GM23338 (cell line): Measurements from ENCODE around the gene RBM42. TPM values are rescaled to one million over a fixed set of nuclear protein-coding genes. Genes with fewer than 3 reads are reported as not detected.

ENCODE experiments used
- ATAC-seq: fragments of 200-7000 bp; cut with Tn5 transposase; 3 replicates; pipeline ENCODE4 v1.9.1; 2020
- DNase-seq: peaks from one replicate; pipeline ENCODE4 v3.0.0-alpha.2; 2015; ENCODE audit warnings: low spot score
- H2AFZ ChIP-seq: fragments of 200-600 bp; sonication (generic); 2 replicates; pipeline ENCODE4 v1.8.0; 2016; ENCODE audit warnings: antibody characterized with exemption, mild to moderate bottlenecking, moderate library complexity
- H3F3A ChIP-seq: fragments of 200-600 bp; sonication (generic); replicated peaks from 2 replicates; pipeline ENCODE4 v1.8.0; 2017; ENCODE audit warnings: antibody characterized with exemption, mixed run types, low read depth
- H3K27ac ChIP-seq: fragments of 200-600 bp; sonication (generic); 2 replicates; pipeline ENCODE4 v1.6.1; 2016; ENCODE audit warnings: low read depth
- H3K27me3 ChIP-seq: fragments of 200-600 bp; sonication (generic); 2 replicates; pipeline ENCODE4 v1.8.0; 2016; ENCODE audit warnings: mild to moderate bottlenecking, mixed run types, moderate library complexity; ENCODE audit not compliant: insufficient read depth
- H3K36me3 ChIP-seq: fragments of 200-600 bp; sonication (generic); 2 replicates; pipeline ENCODE4 v1.8.0; 2016; ENCODE audit warnings: mild to moderate bottlenecking; ENCODE audit not compliant: insufficient read depth
- H3K4me1 ChIP-seq: fragments of 200-600 bp; sonication (generic); 2 replicates; pipeline ENCODE4 v1.8.0; 2016; ENCODE audit warnings: mild to moderate bottlenecking, moderate library complexity; ENCODE audit not compliant: insufficient read depth
- H3K4me2 ChIP-seq: fragments of 200-600 bp; sonication (generic); 2 replicates; pipeline ENCODE4 v1.7.1; 2017; ENCODE audit warnings: mixed run types
- H3K4me3 ChIP-seq: fragments of 200-600 bp; sonication (generic); 2 replicates; pipeline ENCODE4 v1.6.1; 2016; ENCODE audit warnings: mixed run types
- H3K79me2 ChIP-seq: fragments of 200-600 bp; sonication (generic); replicated peaks from 2 replicates; pipeline ENCODE4 v1.8.0; 2017; ENCODE audit warnings: mild to moderate bottlenecking; ENCODE audit not compliant: insufficient read depth
- H3K9me2 ChIP-seq: fragments of 200-600 bp; sonication (generic); 2 replicates; pipeline ENCODE4 v1.8.0; 2017; ENCODE audit not compliant: insufficient read depth
- H4K20me1 ChIP-seq: fragments of 200-600 bp; sonication (generic); replicated peaks from 2 replicates; pipeline ENCODE4 v1.8.0; 2017; ENCODE audit warnings: mild to moderate bottlenecking; ENCODE audit not compliant: insufficient read depth
- H3K27ac Mint-ChIP-seq: 2 replicates; pipeline ENCODE4 v1.8.0; 2020; ENCODE audit warnings: inconsistent platforms, mild to moderate bottlenecking, moderate library complexity, mixed read lengths
- H3K27me3 Mint-ChIP-seq: 3 replicates; pipeline ENCODE4 v1.8.0; 2022; ENCODE audit warnings: low read depth, mild to moderate bottlenecking, moderate library complexity, mixed read lengths, inconsistent platforms; ENCODE audit not compliant: insufficient read depth, poor library complexity
- H3K36me3 Mint-ChIP-seq: 3 replicates; pipeline ENCODE4 v1.8.0; 2021; ENCODE audit warnings: low read depth, mild to moderate bottlenecking, inconsistent platforms, moderate library complexity, mixed read lengths
- H3K4me1 Mint-ChIP-seq: 3 replicates; pipeline ENCODE4 v1.8.0; 2020; ENCODE audit warnings: mild to moderate bottlenecking, inconsistent platforms, mixed read lengths
- H3K4me3 Mint-ChIP-seq: 3 replicates; pipeline ENCODE4 v1.8.0; 2021; ENCODE audit warnings: moderate library complexity, mild to moderate bottlenecking, inconsistent platforms, mixed read lengths
- H3K9me3 Mint-ChIP-seq: 3 replicates; pipeline ENCODE4 v1.8.0; 2020; ENCODE audit warnings: moderate library complexity, mild to moderate bottlenecking, inconsistent platforms, mixed read lengths
- EZH2 ChIP-seq: fragments of 200-600 bp; sonication (generic); IDR thresholded peaks from one replicate; pipeline ENCODE4 v1.8.0; 2017; ENCODE audit warnings: antibody characterized with exemption, mild to moderate bottlenecking, low read depth; ENCODE audit not compliant: unreplicated experiment
- EZH2phosphoT487 ChIP-seq: fragments of 200-600 bp; sonication (generic); IDR thresholded peaks from one replicate; pipeline ENCODE4 v1.8.1; 2018; ENCODE audit warnings: antibody characterized with exemption; ENCODE audit not compliant: unreplicated experiment
- JUNB ChIP-seq: IDR thresholded peaks from one replicate; pipeline ENCODE4 v1.6.1; 2016; ENCODE audit warnings: antibody characterized with exemption; ENCODE audit not compliant: unreplicated experiment
- POLR2AphosphoS5 ChIP-seq: IDR thresholded peaks from 2 replicates; pipeline ENCODE4 v1.6.1; 2016; ENCODE audit warnings: antibody characterized with exemption, low read depth
- STAT1 ChIP-seq: IDR thresholded peaks from one replicate; pipeline ENCODE4 v1.6.1; 2016; ENCODE audit warnings: antibody characterized with exemption; ENCODE audit not compliant: unreplicated experiment
- ZNF114 ChIP-seq: fragments of 250-450 bp; sonication (Bioruptor Pico); IDR thresholded peaks from 2 replicates; pipeline ENCODE4 v1.5.0; 2020; ENCODE audit warnings: mild to moderate bottlenecking, moderate library complexity
- ZNF331 ChIP-seq: fragments of 250-450 bp; sonication (Bioruptor Pico); IDR thresholded peaks from 2 replicates; pipeline ENCODE4 v1.5.0; 2020; ENCODE audit warnings: low read depth, mild to moderate bottlenecking, moderate library complexity
- polyA plus RNA-seq: library from polyadenylated mRNA; unstranded; fragments of >200 nt; fragmentation: Nextera tagmentation; extraction: Ambion mirVana; gene quantifications from 2 replicates; pipeline ENCODE4 v1.2.1, GENCODE V29; 2016
- total RNA-seq: library from RNA; depleted of rRNA; stranded (reverse); fragments of >200 nt; shearing (Covaris generic); gene quantifications from 2 replicates; pipeline ENCODE4 v1.2.3, GENCODE V29; 2014
- TF ChIP-seq, protein P1 (sequence below), 2 experiments: fragments of 200-600 bp in 1 of 2; sonication (generic) in 1 of 2; conservative IDR thresholded peaks; 2 replicates each; pipeline versions ENCODE4 v1.5.1 to v1.6.1; 2016 to 2017; ENCODE audit warnings: antibody characterized with exemption in 2 of 2, low read depth in 2 of 2, mild to moderate bottlenecking in 2 of 2, moderate library complexity in 1 of 2
- TF ChIP-seq, protein P2 (sequence below): IDR thresholded peaks from one replicate; pipeline ENCODE4 v1.6.1; 2018; ENCODE audit warnings: antibody characterized with exemption; ENCODE audit not compliant: unreplicated experiment

RBM42 gene
- total and polyA plus RNA-seq, 2 experiments from 2014 or later: 74.7 to 82.9 TPM

DNA sequence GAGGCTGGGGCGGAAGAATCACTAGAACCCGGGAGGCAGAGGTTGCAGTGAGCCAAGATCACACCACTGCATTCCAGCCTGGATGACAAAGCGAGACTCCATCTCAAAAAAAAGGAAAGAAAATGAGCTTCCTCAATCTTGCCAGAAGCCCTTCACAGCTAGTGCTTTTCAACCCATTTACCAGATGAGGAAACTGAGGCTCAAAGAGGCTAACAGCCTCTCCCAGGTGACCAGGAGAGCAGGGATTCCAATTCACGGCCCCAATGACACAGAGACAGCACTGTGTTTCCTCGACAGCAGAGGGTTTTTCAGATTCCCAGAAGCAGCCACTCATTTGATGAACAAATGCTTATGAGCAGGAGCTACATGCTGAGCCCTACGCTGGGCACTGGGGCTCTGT lies 40.7 kb downstream of the RBM42 start:
- H3K27me3 Mint-ChIP-seq: peaks cover 11% of the 10 kb centered on the region
- Histone ChIP-seq H3K36me3 (no peaks in the 10 kb centered on the region), H3K27me3 (no peaks in the 10 kb centered on the region), H3F3A (0 out of 2 replicates have a peak, but pooled peaks cover 3% of the 10 kb centered on the region), H2AFZ (no peak overlapping the region), H3K4me1 (no peaks in the 10 kb centered on the region; the same call in 1 of the 2 replicates), H3K27ac (no peak overlapping the region), H3K79me2 (no peaks in the 10 kb centered on the region), H3K4me2 (no peak overlapping the region), H3K9me2 (no peaks in the 10 kb centered on the region), H4K20me1 (no peaks in the 10 kb centered on the region), H3K4me3 (no peak overlapping the region)
- H3K36me3 Mint-ChIP-seq: no peaks in the 10 kb centered on the region
- H3K27ac Mint-ChIP-seq: no peak overlapping the region
- ATAC-seq (no peak), DNase-seq (no peak)
- no peak overlapping the region for H3K4me3 Mint-ChIP-seq
- TF ChIP-seq POLR2AphosphoS5 (no peak), STAT1 (no peak), ZNF114 (CRISPR knock-in tag) (no peak), ZNF331 (CRISPR knock-in tag) (no peak), JUNB (no peak), EZH2 (no peak), EZH2phosphoT487 (no peak)
- TF ChIP-seq, protein P1, sequence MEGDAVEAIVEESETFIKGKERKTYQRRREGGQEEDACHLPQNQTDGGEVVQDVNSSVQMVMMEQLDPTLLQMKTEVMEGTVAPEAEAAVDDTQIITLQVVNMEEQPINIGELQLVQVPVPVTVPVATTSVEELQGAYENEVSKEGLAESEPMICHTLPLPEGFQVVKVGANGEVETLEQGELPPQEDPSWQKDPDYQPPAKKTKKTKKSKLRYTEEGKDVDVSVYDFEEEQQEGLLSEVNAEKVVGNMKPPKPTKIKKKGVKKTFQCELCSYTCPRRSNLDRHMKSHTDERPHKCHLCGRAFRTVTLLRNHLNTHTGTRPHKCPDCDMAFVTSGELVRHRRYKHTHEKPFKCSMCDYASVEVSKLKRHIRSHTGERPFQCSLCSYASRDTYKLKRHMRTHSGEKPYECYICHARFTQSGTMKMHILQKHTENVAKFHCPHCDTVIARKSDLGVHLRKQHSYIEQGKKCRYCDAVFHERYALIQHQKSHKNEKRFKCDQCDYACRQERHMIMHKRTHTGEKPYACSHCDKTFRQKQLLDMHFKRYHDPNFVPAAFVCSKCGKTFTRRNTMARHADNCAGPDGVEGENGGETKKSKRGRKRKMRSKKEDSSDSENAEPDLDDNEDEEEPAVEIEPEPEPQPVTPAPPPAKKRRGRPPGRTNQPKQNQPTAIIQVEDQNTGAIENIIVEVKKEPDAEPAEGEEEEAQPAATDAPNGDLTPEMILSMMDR (conservative IDR thresholded peaks at IDR 0.05; ENCODE audit: low read depth in 2 of 2): no peak
- TF ChIP-seq, protein P2, sequence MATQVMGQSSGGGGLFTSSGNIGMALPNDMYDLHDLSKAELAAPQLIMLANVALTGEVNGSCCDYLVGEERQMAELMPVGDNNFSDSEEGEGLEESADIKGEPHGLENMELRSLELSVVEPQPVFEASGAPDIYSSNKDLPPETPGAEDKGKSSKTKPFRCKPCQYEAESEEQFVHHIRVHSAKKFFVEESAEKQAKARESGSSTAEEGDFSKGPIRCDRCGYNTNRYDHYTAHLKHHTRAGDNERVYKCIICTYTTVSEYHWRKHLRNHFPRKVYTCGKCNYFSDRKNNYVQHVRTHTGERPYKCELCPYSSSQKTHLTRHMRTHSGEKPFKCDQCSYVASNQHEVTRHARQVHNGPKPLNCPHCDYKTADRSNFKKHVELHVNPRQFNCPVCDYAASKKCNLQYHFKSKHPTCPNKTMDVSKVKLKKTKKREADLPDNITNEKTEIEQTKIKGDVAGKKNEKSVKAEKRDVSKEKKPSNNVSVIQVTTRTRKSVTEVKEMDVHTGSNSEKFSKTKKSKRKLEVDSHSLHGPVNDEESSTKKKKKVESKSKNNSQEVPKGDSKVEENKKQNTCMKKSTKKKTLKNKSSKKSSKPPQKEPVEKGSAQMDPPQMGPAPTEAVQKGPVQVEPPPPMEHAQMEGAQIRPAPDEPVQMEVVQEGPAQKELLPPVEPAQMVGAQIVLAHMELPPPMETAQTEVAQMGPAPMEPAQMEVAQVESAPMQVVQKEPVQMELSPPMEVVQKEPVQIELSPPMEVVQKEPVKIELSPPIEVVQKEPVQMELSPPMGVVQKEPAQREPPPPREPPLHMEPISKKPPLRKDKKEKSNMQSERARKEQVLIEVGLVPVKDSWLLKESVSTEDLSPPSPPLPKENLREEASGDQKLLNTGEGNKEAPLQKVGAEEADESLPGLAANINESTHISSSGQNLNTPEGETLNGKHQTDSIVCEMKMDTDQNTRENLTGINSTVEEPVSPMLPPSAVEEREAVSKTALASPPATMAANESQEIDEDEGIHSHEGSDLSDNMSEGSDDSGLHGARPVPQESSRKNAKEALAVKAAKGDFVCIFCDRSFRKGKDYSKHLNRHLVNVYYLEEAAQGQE: no peak
- no peaks in the 10 kb centered on the region; the same call in 2 of the 3 replicates for H3K9me3 Mint-ChIP-seq
- H3K4me1 Mint-ChIP-seq: peaks cover 6% of the 10 kb centered on the region; the same call in 2 of the 3 replicates

DNA sequence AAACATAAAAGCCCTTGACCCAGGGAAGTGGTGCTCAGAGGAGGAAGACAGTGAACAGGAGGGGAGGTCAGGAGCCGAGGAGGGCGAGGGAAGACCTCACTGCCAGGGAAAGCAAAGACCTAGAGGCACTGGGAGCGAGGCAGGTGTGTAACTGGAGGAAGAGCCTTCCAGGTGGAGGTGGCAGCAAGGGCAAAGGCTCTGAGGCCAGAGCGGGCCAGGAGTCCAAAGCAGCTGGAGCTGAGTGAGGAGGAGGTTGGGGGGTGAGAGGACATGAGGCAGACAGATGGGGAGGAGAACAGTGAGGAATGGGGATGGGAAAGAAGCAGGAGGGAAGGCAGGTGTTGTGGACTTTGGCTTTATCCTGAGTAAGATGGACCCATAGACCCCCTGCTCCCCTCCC lies 41.1 kb downstream of the RBM42 start:
- Mint-ChIP-seq H3K4me1 (peaks cover 6% of the 10 kb centered on the region; the same call in 2 of the 3 replicates), H3K4me3 (no peak overlapping the region), H3K36me3 (no peaks in the 10 kb centered on the region), H3K9me3 (no peaks in the 10 kb centered on the region; the same call in 2 of the 3 replicates), H3K27ac (no peak overlapping the region), H3K27me3 (peaks cover 9% of the 10 kb centered on the region)
- 0 out of 2 replicates have a peak, but pooled peaks cover 3% of the 10 kb centered on the region for H3F3A ChIP-seq
- no peaks in the 10 kb centered on the region for H3K27me3 ChIP-seq
- H3K4me2 ChIP-seq: no peak overlapping the region
- H3K27ac ChIP-seq: no peak overlapping the region
- ATAC-seq (no peak), DNase-seq (no peak)
- H3K4me1 ChIP-seq: no peaks in the 10 kb centered on the region; the same call in 1 of the 2 replicates
- no peak overlapping the region for H3K4me3 ChIP-seq
- H3K79me2 ChIP-seq: no peaks in the 10 kb centered on the region
- H3K36me3 ChIP-seq: no peaks in the 10 kb centered on the region
- no peaks in the 10 kb centered on the region for H3K9me2 ChIP-seq
- no peaks in the 10 kb centered on the region for H4K20me1 ChIP-seq
- no peak overlapping the region for H2AFZ ChIP-seq
- TF ChIP-seq, protein P1 (conservative IDR thresholded peaks at IDR 0.05; ENCODE audit: low read depth in 2 of 2): no peak
- no peak for TF ChIP-seq JUNB
